OCI-LY3 (cell line): ENCODE measurements around the gene HMX3.

Experiments used
- H2AFZ ChIP-seq: fragments of 200-600, 300-600 bp; shearing (Covaris generic); 2 replicates; pipeline ENCODE4 v1.6.0; 2014; ENCODE audit warnings: antibody characterized with exemption, low read depth, low read length
- H3K27ac ChIP-seq: fragments of 200-600, 300-600 bp; sonication (generic); 2 replicates; pipeline ENCODE4 v1.5.1; 2014; ENCODE audit warnings: mild to moderate bottlenecking, low read length, moderate library complexity, mixed read lengths
- H3K27me3 ChIP-seq: fragments of 200-600, 300-600 bp; sonication (generic); 2 replicates; pipeline ENCODE4 v1.6.1; 2014; ENCODE audit warnings: low read depth, low read length, mixed read lengths
- H3K36me3 ChIP-seq: fragments of 200-600, 300-600 bp; sonication (generic); replicated peaks from 2 replicates; pipeline ENCODE3; 2014; ENCODE audit warnings: low read depth, low read length, mixed read lengths
- H3K4me1 ChIP-seq: fragments of 300-600, 200-600 bp; sonication (generic); 2 replicates; pipeline ENCODE4 v1.6.1; 2014; ENCODE audit warnings: low read length, mixed read lengths
- H3K4me2 ChIP-seq: fragments of 200-600, 300-600 bp; sonication (generic); 2 replicates; pipeline ENCODE4 v1.6.1; 2014; ENCODE audit warnings: low read length, mixed read lengths
- H3K4me3 ChIP-seq: fragments of 300-600, 200-600 bp; sonication (generic); 2 replicates; pipeline ENCODE4 v1.5.1; 2014; ENCODE audit warnings: antibody characterized with exemption, mild to moderate bottlenecking, low read length, moderate library complexity
- H3K79me2 ChIP-seq: fragments of 300-600, 200-600 bp; shearing (Covaris generic); 2 replicates; pipeline ENCODE4 v1.6.1; 2014; ENCODE audit warnings: mild to moderate bottlenecking, low read length, mixed read lengths
- H3K9ac ChIP-seq: fragments of 300-600, 200-600 bp; shearing (Covaris generic); 2 replicates; pipeline ENCODE4 v1.6.0; 2014; ENCODE audit warnings: mild to moderate bottlenecking, low read length, moderate library complexity
- H3K9me3 ChIP-seq: fragments of 200-600, 300-600 bp; shearing (Covaris generic); 2 replicates; pipeline ENCODE4 v1.6.1; 2014; ENCODE audit warnings: low read length, mixed read lengths; ENCODE audit not compliant: insufficient read depth
- H4K20me1 ChIP-seq: fragments of 200-600, 300-600 bp; sonication (generic); 2 replicates; pipeline ENCODE4 v1.6.1; 2016; ENCODE audit warnings: low read length, mixed read lengths; ENCODE audit not compliant: insufficient read depth
- EZH2phosphoT487 ChIP-seq: fragments of 200-600 bp; shearing (Covaris generic); IDR thresholded peaks from 2 replicates; pipeline ENCODE4 v1.6.1; 2018; ENCODE audit warnings: antibody characterized with exemption, mixed run types, low read depth
- TF ChIP-seq, protein P1 (sequence below): fragments of 200-600, 300-600 bp; sonication (generic); IDR thresholded peaks from 2 replicates; pipeline ENCODE4 v1.5.1; 2014; ENCODE audit warnings: antibody characterized with exemption, low read length, low read depth

HMX3 gene

DNA sequence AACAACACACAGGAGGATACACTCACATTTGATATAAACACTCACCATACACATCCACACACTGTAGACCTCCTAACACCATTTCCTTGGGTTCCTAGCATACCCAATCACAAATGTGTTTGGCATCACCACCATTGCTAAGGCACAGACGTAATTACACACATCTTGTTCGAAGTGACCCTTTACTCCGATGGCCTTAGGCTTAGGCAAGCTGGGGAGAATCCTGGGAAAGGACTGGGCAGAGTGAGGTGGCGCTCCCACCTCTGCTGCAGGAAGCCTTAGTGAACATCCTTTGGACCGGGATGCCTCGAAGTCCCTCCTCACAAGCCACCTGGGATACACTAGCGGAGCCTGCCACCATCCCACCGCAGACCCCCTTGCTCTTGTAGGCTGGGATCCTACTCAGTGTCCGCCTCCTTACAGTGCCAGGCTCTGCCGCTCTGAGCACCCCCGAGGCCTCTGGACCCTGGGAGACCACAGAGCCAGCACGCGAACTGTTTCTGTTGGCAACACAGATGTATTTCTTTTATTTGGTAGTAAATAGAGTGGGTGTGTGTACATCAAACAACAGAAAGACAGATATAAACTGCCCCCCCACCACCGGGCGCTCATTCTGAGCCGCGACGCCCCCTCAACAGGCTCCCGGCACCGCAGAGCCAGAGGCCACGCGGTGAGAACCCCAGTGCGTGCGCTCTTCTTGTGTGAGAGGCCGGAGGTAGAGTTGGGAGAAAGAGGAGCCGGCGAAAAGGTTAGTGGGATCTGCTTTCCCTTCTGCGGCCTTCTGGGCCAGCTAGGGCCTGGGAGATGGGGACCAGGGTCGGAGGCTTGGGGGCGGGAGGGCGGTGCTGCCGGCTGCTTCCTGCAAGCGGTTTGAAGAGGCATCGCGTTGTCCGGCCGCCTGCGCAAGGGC is 6.3 kb downstream of the HMX3 start:
- Histone ChIP-seq H2AFZ (no peak overlapping the region), H3K4me1 (no peaks in the 10 kb centered on the region), H3K9ac (no peak overlapping the region), H3K79me2 (no peaks in the 10 kb centered on the region), H3K27ac (no peak overlapping the region), H3K4me2 (no peak overlapping the region), H3K36me3 (no peaks in the 10 kb centered on the region), H3K9me3 (no peaks in the 10 kb centered on the region), H4K20me1 (no peaks in the 10 kb centered on the region), H3K27me3 (no peaks in the 10 kb centered on the region), H3K4me3 (no peak overlapping the region)
- TF ChIP-seq EZH2phosphoT487 = no peak
- TF ChIP-seq, protein P1, sequence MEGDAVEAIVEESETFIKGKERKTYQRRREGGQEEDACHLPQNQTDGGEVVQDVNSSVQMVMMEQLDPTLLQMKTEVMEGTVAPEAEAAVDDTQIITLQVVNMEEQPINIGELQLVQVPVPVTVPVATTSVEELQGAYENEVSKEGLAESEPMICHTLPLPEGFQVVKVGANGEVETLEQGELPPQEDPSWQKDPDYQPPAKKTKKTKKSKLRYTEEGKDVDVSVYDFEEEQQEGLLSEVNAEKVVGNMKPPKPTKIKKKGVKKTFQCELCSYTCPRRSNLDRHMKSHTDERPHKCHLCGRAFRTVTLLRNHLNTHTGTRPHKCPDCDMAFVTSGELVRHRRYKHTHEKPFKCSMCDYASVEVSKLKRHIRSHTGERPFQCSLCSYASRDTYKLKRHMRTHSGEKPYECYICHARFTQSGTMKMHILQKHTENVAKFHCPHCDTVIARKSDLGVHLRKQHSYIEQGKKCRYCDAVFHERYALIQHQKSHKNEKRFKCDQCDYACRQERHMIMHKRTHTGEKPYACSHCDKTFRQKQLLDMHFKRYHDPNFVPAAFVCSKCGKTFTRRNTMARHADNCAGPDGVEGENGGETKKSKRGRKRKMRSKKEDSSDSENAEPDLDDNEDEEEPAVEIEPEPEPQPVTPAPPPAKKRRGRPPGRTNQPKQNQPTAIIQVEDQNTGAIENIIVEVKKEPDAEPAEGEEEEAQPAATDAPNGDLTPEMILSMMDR = no peak

DNA sequence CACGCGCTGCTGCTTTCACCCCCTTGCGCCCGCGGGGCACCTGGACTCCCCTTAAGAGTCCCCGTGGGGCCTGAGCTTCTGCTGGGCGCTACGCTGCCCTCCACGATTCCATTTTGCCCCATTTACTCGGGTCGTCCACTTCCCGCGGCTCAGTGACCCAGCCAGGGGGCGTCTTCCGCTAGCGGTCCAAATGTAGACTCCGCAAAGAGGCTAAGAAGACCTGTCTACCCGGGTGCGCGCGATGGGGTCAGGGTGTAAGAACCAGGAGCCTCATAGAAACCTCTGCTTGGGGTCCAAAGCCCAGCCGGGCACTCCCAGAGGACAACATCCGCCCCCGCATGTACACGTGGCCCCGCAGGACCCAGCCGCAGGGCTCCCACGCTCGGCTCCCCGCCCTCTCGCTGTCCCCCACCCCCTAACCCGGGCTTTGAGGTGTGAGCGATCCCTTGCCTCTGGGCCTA is 7.0 kb downstream of the HMX3 start:
- Histone ChIP-seq H2AFZ (no peak overlapping the region), H3K27me3 (no peaks in the 10 kb centered on the region), H3K27ac (no peak overlapping the region)

DNA sequence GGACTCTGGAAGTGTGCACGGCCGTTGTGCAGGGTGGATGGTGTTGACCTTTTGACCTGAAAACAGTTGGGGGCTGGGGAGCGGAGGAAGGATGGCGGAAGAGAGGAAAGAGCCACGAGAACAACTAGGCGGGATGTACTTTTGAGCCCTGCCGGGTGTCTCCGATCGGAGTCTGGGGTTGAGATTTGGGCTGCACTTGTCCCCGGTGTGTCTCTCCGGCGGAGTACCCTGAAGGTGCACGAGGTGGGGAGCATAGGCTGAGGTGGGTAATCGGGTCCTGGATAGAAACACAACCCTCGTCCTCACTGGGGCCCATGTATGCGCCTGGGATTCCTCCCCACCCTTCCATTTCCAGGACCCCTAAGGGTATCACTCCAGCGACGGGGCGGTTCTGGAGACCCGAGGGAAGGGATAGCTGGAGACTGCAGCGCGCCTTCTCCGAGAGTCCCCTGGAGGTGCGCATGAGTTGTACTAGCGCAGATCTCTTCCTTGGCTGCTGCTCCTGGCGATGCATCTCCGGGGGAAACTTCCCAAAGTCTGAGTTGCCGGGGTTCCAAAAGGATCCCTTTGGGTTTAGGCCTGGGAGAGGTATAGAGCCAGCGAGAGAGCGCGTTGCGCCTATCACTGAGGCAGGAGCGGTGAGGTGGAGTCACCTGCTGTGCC is 7.5 kb downstream of the HMX3 start:
- Histone ChIP-seq H3K36me3 (no peaks in the 10 kb centered on the region), H3K27ac (no peak overlapping the region), H3K4me1 (no peaks in the 10 kb centered on the region), H3K4me3 (no peak overlapping the region), H3K9me3 (no peaks in the 10 kb centered on the region), H3K9ac (no peak overlapping the region), H4K20me1 (no peaks in the 10 kb centered on the region), H3K27me3 (no peaks in the 10 kb centered on the region), H3K79me2 (no peaks in the 10 kb centered on the region), H3K4me2 (no peak overlapping the region), H2AFZ (no peak overlapping the region)
- TF ChIP-seq, protein P1 = no peak
- no peak for TF ChIP-seq EZH2phosphoT487

More for the DNA sequence above, 7.0 kb downstream of the HMX3 start:
- no peaks in the 10 kb centered on the region for H3K79me2 ChIP-seq
- H3K4me3 ChIP-seq = no peak overlapping the region
- H3K9me3 ChIP-seq = no peaks in the 10 kb centered on the region
- H3K4me1 ChIP-seq = no peaks in the 10 kb centered on the region
- H4K20me1 ChIP-seq = no peaks in the 10 kb centered on the region
- no peak overlapping the region for H3K9ac ChIP-seq
- no peak for TF ChIP-seq EZH2phosphoT487
- TF ChIP-seq, protein P1 = no peak
- no peak overlapping the region for H3K4me2 ChIP-seq
- H3K36me3 ChIP-seq = no peaks in the 10 kb centered on the region

DNA sequence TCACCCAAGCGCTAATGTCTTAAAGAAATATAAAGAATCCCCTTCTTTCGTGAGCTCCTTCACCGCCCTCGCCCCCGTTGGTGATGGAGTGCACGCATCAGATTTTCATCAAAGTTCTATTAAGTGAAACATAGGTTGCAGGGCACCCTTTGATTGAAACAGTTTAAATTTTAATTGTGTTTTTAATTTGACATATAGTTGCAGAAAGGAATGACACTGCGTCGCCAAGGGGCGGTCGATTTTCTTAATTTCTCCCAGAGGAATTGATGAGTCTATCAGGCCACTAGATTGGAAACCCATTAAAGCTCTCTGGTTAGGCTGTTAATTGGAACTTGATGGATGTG is 8.0 kb downstream of the HMX3 start:
- Histone ChIP-seq H3K79me2 (no peaks in the 10 kb centered on the region), H2AFZ (no peak overlapping the region), H3K36me3 (no peaks in the 10 kb centered on the region), H3K4me2 (no peak overlapping the region), H4K20me1 (no peaks in the 10 kb centered on the region), H3K4me1 (no peaks in the 10 kb centered on the region), H3K27me3 (no peaks in the 10 kb centered on the region), H3K4me3 (no peak overlapping the region), H3K27ac (no peak overlapping the region), H3K9ac (no peak overlapping the region), H3K9me3 (no peaks in the 10 kb centered on the region)
- TF ChIP-seq, protein P1 = no peak
- no peak for TF ChIP-seq EZH2phosphoT487
